GM20431 (cell line): ENCODE measurements around the gene CDR2L.
"Not testable (repeated sequence)": the region's sequence is repeated elsewhere in the genome, so short reads cannot be mapped to it uniquely, and the experiment has no call there.

ENCODE experiments used
- in situ Hi-C: fragments of 300-500 bp; cut with MseI, MboI; formaldehyde crosslinking; loops from one replicate; pipeline ENCODE4 v1.15.0; 2020; ENCODE audit warnings: low sequenced_read_pairs; ENCODE audit not compliant: unreplicated experiment

The CDR2L gene

GRCh38 chr17:74957935-74958740 is 29.3 kb upstream of the CDR2L start:
- in situ Hi-C loops: no loop called here

- in situ Hi-C loops: no loop called here
Measured at GRCh38 chr17:74959826-74960515, 27.5 kb upstream of the CDR2L start.

- in situ Hi-C loops: no loop called here
Measured at GRCh38 chr17:74960570-74961342, 26.7 kb upstream of the CDR2L start.

GRCh38 chr17:74961657-74962350 is 25.6 kb upstream of the CDR2L start:
- in situ Hi-C loops: no loop called here

GRCh38 chr17:74962622-74963394 is 24.6 kb upstream of the CDR2L start:
- in situ Hi-C loops: no loop called here

- in situ Hi-C loops: no loop called here
Measured at GRCh38 chr17:74963656-74964055, 23.8 kb upstream of the CDR2L start.

GRCh38 chr17:74964246-74964761 is 23.1 kb upstream of the CDR2L start:
- in situ Hi-C loops: no loop called here

GRCh38 chr17:74964988-74965622 is 22.3 kb upstream of the CDR2L start:
- in situ Hi-C loops: no loop called here

GRCh38 chr17:74968361-74968780 is 19.1 kb upstream of the CDR2L start:
- in situ Hi-C loops: no loop called here

- in situ Hi-C loops: not testable (repeated sequence)
Measured at GRCh38 chr17:74969501-74969900, 17.9 kb upstream of the CDR2L start.

GRCh38 chr17:74970395-74970794 is 17.0 kb upstream of the CDR2L start:
- in situ Hi-C loops: no loop called here

GRCh38 chr17:74971069-74971841 is 16.2 kb upstream of the CDR2L start:
- in situ Hi-C loops: no loop called here

GRCh38 chr17:74971842-74972106 is 15.7 kb upstream of the CDR2L start:
- in situ Hi-C loops: no loop called here

GRCh38 chr17:74972107-74972972 is 15.1 kb upstream of the CDR2L start, which contains the start of gene HID1:
TSS of gene HID1 (minus strand) at chr17:74972759. CDS start at chr17:74972656, 103 bp downstream.
- in situ Hi-C loops: no loop called here

- in situ Hi-C loops: no loop called here
Measured at GRCh38 chr17:74972973-74973328, 14.5 kb upstream of the CDR2L start.

- in situ Hi-C loops: no loop called here
Measured at GRCh38 chr17:74975943-74976342, 11.5 kb upstream of the CDR2L start.

GRCh38 chr17:74977802-74978201 is 9.6 kb upstream of the CDR2L start:
- in situ Hi-C loops: no loop called here
